Fibroblast of pulmonary artery (primary cell): ENCODE data around the gene OPN4.
"Not testable (repeated sequence)": the region's sequence is repeated elsewhere in the genome, so short reads cannot be mapped to it uniquely, and the experiment has no call there.

ENCODE experiments used
- DNase-seq: peaks from one replicate; pipeline ENCODE4 v3.0.0-alpha.2; 2010; ENCODE audit warnings: low read depth
- H3K4me3 ChIP-seq: replicated peaks from 2 replicates; pipeline ENCODE4 v1.5.1; 2011; ENCODE audit warnings: low read depth, mild to moderate bottlenecking, control low read depth, low read length, moderate library complexity
- TF ChIP-seq, protein P1 (sequence below): IDR thresholded peaks from 2 replicates; pipeline ENCODE4 v1.5.1; 2011; ENCODE audit warnings: mild to moderate bottlenecking, control low read depth, low read length, inconsistent platforms; ENCODE audit errors: missing control alignments

The OPN4 gene

DNA sequence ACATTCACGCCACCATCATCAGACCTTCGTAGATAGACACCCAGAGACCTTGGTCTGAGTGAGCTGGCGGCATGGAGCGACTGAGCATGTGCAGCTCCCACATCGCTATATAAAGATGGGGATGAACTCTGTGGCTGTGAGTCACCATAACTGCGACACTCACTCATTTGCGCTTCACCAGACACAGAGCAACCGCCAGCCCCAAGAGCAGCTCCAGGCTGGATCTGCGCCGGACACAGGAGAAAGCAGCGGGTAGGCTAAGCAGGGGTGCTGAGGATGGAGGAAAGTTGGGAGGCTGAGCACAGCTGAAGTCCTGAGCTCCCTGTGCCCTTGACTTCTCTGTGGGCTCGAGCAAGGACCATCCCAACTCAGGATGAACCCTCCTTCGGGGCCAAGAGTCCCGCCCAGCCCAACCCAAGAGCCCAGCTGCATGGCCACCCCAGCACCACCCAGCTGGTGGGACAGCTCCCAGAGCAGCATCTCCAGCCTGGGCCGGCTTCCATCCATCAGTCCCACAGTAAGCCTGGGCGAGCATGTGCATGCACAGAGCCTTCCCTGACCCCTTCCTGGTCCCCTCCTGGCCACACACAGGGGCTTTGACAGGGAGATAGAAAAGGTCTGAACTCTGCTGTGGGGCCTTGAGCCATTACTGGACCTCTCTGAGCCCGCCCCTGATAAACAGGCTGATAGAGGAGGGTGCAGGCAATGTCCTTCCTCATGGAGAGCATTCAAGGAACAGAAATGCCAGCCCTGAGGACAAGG lies at the start of gene OPN4:
OPN4 (plus strand) TSS at position 137 of the 762 bp plus-strand sequence; CDS start at position 374, 237 bp downstream.
- H3K4me3 ChIP-seq, result no peak within 1 kb of the TSS
- TF ChIP-seq, protein P1, sequence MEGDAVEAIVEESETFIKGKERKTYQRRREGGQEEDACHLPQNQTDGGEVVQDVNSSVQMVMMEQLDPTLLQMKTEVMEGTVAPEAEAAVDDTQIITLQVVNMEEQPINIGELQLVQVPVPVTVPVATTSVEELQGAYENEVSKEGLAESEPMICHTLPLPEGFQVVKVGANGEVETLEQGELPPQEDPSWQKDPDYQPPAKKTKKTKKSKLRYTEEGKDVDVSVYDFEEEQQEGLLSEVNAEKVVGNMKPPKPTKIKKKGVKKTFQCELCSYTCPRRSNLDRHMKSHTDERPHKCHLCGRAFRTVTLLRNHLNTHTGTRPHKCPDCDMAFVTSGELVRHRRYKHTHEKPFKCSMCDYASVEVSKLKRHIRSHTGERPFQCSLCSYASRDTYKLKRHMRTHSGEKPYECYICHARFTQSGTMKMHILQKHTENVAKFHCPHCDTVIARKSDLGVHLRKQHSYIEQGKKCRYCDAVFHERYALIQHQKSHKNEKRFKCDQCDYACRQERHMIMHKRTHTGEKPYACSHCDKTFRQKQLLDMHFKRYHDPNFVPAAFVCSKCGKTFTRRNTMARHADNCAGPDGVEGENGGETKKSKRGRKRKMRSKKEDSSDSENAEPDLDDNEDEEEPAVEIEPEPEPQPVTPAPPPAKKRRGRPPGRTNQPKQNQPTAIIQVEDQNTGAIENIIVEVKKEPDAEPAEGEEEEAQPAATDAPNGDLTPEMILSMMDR, result no peak
- DNase-seq, result no peak

GRCh38 chr10:86607674-86608073 lies 46.7 kb upstream of the OPN4 start:
- TF ChIP-seq, protein P1, result no peak
- H3K4me3 ChIP-seq, result no peak overlapping the region
- DNase-seq, result no peak

GRCh38 chr10:86609920-86610319 lies 44.4 kb upstream of the OPN4 start:
- no peak for DNase-seq
- TF ChIP-seq, protein P1, result no peak

GRCh38 chr10:86611386-86611785 lies 43.0 kb upstream of the OPN4 start:
- TF ChIP-seq, protein P1, result no peak
- no peak for DNase-seq
- H3K4me3 ChIP-seq, result no peak overlapping the region

More at GRCh38 chr10:86609920-86610319, 44.4 kb upstream of the OPN4 start:
- no peak overlapping the region for H3K4me3 ChIP-seq

DNA sequence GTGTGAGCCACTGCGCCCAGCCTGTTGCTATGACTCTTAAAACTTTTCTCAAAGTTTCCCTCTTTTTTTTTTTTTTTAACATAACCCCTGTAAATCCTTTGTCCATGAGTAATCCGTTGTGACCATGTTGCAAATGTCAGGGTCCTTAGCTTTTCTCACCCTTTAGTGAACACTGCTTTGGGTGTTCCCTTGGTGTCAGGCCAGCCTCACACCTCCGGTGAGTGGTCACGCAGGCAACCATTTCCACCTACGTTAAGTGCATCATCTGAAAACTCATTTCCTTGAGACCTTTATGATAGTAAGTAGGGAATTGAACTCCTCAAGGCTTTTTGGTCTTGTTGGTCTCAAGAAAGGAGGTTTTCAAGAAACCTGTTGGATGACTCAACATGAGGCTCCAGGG lies 41.3 kb upstream of the OPN4 start:
- no peak overlapping the region for H3K4me3 ChIP-seq
- no peak for DNase-seq
- TF ChIP-seq, protein P1, result no peak

DNA sequence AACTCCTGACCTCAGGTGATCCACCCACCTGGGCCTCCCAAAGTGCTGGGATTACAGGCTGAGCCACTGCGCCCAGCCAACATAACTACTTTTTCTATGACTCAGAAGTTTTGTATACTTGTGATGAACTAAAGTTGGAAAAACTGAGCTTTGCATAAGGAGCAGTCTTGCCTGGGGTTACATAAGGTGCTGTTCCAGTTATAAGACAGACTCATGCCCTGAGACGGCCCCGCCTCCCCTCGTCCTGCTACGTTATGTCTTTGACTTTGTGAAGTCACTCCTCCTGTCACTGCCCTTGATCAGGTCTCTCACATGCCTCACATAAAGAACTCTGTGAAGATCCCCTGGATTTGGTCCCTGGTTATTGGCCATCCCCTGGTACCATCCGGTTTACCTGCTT lies 40.4 kb upstream of the OPN4 start:
- no peak overlapping the region for H3K4me3 ChIP-seq
- TF ChIP-seq, protein P1, result no peak
- no peak for DNase-seq

DNA sequence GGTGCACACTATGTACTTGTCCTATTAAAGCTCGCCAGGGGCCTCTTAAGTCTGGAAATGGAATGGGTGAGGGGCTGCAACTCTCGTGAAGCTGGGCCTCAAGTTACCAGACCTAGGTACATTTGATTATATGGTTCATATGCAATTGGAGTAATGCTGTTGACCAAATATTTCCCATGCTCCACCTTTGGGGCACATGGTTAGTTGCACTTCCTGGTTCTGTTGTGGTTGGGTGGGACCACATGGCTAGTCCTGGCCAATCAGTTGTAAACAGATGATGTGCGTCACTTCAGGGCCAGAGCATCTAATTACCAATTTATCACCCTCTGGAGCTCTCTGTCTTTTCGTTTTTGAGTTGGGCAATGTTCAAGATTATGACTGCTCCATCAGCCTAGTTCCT lies 39.5 kb upstream of the OPN4 start:
- H3K4me3 ChIP-seq, result no peak overlapping the region
- DNase-seq, result no peak
- TF ChIP-seq, protein P1, result no peak

DNA sequence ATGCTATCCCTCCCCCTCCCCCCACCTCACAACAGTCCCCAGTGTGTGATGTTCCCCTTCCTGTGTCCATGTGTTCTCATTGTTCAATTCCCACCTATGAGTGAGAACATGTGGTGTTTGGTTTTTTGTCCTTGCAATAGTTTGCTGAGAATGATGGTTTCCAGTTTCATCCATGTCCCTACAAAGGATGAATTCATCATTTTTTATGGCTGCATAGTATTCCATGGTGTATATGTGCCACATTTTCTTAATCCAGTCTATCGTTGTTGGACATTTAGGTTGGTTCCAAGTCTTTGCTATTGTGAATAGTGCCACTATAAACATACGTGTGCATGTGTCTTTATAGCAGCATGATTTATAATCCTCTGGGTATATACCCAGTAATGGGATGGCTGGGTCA lies 37.1 kb upstream of the OPN4 start:
- not testable (repeated sequence) for DNase-seq, H3K4me3 ChIP-seq
